ENCODE results near the gene ZBTB46.
"Not testable (repeated sequence)": the region's sequence is repeated elsewhere in the genome, so short reads cannot be mapped to it uniquely, and the experiment has no call there.

The ZBTB46 gene, protein sequence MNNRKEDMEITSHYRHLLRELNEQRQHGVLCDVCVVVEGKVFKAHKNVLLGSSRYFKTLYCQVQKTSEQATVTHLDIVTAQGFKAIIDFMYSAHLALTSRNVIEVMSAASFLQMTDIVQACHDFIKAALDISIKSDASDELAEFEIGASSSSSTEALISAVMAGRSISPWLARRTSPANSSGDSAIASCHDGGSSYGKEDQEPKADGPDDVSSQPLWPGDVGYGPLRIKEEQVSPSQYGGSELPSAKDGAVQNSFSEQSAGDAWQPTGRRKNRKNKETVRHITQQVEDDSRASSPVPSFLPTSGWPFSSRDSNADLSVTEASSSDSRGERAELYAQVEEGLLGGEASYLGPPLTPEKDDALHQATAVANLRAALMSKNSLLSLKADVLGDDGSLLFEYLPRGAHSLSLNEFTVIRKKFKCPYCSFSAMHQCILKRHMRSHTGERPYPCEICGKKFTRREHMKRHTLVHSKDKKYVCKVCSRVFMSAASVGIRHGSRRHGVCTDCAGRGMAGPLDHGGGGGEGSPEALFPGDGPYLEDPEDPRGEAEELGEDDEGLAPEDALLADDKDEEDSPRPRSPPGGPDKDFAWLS

DNA sequence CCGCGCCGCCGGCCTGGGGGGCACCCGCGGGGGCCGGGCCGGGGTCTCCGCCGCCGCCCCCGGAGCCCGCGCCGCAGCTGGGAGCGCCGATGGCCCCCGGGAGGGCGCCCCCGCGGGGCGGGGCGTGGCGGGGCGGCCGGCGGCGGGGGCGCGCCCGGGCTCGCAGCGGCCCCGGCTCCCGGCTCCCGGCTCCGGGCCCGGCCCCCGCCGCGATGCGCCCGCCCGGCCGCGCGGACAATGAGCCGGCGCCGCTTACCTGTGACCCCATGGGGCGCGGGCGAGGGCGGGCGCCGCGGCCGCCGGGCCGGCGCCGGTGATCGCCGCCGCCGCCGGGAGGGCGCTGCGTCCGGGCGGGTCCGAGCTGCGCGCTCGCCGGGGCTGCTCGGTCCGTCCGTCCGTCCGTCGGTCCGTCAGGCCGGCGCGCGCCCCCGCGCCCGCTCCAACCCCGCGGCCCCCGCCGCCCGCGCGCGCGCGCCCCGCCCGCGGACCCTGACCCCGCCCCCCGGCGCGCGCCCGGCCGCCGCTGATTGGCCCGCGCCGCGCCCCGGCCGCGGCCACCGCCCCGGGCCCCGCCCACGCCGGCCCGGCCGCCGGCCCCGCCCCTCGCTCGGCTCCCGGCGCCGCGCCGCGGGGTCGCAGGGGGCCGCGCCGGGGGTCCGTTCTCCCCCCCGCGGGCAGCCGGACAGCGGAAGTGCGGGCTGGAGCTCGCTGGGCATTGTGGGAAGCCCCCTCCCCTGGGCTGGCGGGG is at the start of gene ZBTB46:
TSS of gene ZBTB46 (minus strand) at position 424 of the 748 bp plus-strand sequence. CDS start 40,507 bp downstream, outside the sequence.
- no peak for DNase-seq

DNA sequence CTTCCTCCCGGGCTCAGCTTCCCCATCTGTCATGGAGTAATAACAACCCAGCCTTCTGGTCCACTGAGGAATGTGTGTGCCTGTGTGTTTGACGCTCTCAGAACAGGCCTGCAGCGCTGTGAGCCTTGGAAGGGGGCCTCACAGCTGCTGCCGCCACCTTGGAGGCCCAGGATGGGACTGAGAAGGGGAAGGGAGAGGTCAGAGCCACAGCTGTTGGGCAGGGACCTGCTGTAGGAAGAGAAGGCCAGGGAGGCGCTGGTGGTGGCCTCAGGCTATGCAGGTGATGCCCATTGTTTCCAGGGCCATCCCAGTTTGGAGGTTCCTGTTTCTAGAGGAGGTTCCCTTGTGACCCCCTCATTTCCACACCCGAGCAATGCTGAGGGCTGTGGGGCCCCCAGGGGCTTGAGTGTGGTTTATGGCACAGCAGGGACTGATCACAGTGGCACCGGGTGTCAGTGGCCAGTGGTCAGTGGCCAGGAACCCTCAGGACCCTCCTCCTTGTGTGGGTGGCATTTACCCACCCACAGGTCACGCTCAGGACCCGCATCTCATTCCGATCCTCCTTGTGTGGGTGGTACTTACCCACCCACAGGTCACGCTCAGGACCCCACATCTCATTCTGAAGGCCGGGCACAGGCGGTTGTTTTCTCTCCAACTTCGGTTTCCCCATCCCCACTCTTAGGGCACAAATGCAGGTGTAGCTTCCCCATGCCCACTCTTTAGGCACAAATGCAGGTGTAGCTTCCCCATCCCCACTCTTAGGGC is 48.0 kb upstream of the ZBTB46 start:
- no peak for DNase-seq

DNA sequence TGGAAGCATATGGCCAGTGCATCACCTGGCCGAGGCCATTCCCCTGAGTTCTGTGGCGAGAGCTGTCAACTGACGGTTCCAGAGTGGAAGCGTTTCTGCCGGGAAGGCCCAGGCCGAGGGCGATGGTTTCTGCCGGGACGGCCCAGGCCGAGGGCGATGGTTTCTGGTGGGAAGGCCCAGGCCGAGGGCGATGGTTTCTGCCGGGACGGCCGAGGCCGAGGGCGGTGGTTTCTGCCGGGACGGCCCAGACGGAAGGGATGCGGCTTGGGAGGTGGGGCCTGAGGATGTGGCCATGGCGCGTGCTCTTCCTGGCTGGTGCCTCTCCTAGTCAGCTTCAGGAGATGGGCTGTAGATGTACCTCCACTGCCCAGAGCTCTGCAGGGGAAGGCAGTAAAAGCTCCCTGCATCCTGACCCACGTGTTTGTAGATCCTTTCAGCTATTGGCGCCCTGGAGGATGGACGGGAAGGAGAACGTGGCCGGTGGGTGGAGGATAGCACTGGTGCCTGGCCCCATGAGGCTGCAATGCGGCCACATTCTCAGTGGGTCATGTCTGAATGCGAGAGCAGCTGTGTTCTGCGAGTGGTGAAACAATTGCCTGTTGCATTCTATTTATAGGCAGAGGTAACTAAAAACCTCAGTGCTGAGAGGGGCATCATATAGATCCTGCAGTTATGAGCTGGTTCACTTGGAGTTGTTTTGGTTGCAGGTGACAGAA is 46.8 kb upstream of the ZBTB46 start:
- no peak for DNase-seq

DNA sequence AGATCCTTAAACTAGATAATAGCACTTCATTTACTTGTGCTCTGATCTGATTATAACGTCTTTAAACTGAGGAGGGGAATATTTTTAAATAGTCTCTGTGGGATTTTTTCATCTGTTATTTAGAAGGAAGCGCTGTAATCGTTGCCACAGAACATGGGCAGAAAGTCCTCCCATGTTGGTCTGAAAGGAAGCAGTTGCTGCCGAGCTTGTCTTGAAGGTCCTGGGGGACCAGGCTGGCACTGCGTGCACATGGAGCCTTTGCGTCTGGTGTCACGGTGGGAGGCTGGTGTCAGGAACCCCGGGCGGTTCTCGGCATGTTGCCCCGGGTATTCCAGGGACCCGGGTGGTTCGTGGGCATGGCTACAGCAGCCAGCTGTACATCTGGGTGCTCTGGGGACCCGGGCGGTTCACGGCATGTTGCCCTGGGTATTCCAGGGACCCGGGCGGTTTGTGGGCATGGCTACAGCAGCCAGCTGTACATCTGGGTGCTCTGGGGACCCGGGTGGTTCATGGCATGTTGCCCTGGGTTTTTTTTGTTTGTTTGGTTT is 45.5 kb upstream of the ZBTB46 start:
- no peak for DNase-seq

DNA sequence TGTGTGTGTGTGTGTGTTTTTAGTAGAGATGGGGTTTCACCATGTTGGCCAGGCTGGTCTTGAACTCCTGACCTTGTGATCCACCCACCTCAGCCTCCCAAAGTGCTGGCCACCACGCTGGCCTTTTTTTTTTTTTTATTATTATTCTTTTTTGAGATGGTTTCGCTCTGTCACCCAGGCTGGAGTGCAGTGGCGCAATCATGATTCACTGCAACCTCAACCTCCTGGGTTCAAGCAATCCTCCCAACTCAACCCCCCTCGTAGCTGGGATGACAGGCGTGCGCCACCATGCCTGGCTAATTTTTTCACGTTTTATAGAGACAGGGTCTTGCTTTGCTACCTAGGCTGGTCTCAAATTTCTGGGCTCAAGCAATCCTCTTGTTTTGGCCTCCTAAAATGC is 43.2 kb upstream of the ZBTB46 start:
- DNase-seq: peak in 1 of 2 donors; percentile 6

DNA sequence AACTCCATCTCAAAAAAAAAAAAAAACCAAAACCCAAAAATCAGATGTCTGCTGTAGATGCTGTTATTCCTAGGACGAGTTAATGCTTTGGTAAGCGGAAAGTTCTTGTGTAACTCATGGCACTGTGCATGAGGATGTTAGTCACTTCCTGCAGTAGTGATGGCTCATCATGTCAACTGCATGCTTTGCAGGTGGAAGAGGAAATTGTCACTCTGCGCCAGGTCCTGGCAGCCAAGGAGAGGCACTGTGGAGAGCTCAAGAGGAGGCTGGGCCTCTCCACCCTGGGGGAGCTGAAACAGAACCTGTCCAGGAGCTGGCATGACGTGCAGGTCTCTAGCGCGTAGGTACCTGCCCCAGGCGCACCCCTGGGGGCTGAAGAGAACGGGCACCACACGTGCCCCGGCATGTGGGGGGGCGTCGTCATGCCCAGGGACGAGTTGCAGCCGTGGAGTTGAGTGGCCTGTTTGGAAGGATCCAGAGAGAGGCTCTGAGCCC is 42.5 kb upstream of the ZBTB46 start:
- peak; percentile 12 to 94 for DNase-seq

DNA sequence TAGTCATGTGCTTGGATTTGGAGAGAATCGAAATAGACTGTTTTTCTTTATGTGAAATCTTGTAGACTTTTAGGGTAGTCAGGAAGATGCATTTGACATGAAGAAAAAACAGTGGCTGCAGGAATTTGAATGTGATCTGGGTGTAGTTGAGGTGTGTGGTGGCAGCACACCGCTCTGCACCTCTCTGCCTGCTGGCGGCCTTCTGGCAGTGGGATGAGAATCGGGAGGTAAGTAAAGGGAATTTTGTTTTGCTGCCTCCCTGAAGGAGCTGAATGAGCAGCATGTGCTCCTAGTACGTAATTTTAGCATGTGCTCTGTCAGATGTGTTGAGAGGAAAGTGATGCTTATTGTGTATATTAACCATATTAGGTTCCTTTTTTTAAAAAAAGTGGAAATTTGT is 37.2 kb upstream of the ZBTB46 start:
- no peak for DNase-seq

DNA sequence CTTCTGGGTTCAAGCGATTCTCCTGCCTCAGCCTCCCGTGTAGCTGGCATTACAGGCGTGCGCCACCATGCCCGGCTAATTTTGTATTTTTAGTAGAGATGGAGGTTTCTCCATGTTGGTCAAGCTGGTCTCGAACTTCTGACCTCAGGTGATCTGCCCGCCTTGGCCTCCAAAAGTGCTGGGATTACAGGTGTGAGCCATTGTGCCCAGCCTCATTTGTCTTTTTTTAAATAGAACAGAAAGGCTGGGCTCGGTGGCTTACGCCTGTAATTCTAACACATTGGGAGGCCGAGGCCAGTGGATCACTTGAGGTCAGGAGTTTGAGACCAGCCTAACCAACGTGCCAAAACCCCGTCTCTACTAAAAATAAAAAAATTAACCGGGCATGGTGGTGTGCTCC is 36.0 kb upstream of the ZBTB46 start:
- not testable (repeated sequence) for DNase-seq

DNA sequence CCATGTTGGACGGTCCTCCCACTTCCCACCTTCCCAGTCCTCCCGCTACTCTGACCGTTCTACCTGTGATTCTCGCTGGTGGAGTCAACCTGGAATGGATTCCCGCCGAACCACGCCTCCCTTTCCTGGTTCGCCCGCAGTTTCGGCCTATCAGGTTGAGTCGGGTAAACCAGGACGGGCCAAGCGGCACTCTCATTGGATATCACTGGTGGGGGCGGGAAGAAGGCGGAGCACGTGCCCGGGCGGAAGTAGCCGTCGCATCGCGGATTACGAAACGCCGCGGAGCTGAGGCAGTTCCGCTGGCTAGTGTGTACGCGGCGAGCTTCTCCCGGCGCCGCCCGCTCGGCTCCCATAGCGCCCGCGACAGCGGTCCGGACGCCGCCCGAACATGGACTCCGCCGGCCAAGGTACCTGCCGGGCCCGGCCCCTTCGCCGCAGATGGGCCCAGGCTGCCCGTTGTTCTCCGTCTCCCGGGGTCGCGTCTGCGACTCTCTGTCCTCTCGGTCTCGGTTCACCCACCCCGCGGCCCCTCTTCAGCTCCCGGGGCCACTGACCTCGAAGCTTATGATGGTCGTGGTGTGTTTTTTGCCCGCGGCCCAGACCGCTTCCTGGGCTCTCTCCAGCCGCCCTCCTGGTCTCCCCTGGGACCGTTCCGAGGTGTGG is 34.0 kb upstream of the ZBTB46 start, which contains the start of gene TPD52L2:
TSS of gene TPD52L2 (plus strand) at position 293 of the 663 bp plus-strand sequence. CDS start at position 389, 96 bp downstream.
- peak; percentile 88 to 92 for DNase-seq

DNA sequence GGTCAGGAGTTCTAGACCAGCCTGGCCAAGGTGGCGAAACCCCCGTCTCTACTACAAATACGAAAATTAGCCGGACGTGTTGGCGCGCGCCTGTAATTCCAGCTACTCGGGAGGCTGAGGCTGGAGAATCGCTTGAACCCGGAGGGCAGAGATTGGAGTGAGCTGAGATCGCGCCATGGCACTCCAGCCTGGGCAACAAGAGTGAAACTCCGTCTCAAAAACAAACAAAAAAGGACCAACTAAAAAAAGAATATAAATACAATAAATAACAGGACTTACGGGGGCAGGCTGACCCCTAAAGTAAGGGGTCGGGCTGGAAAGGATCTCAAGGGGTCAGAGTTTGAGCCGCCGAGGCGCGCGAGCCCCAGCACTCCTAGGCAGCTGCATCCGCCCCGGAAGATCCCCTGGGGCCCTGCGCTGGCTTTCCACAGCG is 33.5 kb upstream of the ZBTB46 start:
- DNase-seq: no peak

DNA sequence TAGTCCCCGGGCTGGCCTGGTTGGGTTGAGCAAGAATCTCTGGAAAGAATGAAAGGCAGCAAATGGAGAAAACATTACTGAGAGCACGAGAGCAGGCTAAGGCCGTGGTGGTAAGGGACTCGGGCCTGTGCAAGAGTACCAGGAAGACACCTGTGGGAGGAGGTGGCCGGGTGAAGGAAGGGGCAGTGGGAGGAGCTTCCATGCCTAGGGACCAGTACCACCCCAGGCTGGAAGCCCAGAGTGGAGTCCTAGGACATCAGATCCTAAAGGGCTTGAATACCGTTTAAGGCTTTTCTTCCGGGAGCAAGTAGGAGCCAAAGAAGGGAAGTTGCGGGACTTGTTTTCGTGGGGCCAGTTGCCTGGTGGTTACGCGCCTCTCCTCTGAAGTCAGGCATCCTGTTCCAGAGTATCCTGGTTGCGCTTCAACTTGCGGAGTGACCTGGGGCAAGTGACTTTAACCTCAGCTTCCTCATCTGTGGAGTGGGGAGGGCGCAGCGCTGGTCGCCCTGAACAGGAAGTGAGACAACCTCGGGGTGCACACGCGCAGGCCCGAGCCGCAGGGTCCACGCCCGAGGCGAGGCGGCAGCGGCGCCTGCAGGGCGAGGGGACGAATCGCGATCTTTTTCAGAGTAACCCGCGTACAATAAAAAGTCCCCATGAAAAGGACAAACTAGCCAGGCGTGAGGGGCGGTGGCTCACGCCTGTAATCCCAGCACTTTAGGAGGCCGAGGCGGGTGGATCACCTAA is 32.9 kb upstream of the ZBTB46 start:
- peak; percentile 74 to 88 for DNase-seq

DNA sequence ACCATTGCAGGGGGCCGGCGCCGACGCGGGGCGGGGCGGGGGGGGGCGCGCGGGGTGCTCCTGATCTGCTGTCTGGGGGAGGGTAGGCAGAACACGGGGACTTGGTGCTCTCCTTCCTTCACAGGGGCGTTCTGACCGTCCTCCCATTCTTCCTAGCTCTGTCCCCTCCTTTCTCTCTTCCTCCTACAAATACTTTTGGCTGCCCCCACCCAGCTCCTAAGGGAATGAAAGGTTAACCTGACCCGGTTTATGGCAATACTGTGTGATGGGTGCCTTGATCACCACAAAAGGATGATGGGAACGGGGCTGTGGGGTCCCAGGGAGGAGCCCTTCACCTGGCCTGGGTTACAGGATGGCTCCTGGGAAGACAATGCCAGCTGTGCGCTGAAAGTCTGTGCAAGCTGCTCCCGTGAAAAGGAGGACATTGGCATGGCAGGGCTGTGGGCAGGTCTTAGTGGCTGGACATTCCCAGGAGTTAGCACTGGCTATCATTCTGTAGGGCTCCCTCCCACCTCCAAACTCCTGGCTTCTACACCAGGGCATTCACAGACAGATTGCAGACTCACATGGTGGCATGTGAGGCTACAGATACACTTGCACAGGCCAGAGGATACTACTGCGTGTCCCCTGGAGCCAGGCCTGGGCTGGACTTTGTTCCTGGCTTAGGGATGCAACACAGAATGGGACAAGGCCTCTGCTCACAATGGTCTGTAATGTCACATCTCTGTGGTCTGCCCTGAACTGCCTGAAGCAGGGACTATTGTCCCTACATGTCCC is 32.1 kb upstream of the ZBTB46 start:
- no peak for DNase-seq

DNA sequence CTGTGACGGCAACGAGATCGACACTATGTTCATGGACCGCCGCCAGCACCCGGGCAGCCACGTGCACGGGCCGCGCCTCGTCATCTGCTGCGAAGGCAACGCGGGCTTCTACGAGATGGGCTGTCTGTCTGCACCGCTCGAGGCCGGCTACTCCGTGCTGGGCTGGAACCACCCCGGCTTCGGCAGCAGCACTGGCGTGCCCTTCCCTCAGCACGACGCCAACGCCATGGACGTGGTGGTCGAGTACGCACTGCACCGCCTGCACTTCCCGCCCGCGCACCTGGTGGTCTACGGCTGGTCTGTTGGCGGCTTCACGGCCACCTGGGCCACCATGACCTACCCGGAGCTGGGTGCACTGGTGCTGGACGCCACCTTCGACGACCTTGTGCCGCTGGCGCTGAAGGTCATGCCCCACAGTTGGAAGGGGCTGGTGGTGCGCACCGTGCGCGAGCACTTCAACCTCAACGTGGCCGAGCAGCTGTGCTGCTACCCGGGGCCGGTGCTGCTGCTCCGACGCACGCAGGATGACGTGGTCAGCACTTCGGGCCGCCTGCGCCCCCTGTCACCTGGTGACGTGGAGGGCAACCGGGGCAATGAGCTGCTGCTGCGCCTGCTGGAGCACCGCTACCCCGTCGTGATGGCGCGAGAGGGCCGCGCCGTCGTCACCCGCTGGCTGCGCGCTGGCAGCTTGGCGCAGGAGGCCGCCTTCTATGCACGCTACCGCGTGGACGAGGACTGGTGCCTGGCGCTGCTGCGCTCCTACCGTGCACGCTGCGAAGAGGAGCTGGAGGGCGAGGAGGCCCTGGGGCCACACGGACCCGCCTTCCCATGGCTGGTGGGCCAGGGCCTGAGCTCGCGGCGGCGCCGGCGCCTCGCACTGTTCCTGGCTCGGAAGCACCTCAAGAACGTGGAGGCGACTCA is 31.2 kb upstream of the ZBTB46 start:
- DNase-seq: no peak

DNA sequence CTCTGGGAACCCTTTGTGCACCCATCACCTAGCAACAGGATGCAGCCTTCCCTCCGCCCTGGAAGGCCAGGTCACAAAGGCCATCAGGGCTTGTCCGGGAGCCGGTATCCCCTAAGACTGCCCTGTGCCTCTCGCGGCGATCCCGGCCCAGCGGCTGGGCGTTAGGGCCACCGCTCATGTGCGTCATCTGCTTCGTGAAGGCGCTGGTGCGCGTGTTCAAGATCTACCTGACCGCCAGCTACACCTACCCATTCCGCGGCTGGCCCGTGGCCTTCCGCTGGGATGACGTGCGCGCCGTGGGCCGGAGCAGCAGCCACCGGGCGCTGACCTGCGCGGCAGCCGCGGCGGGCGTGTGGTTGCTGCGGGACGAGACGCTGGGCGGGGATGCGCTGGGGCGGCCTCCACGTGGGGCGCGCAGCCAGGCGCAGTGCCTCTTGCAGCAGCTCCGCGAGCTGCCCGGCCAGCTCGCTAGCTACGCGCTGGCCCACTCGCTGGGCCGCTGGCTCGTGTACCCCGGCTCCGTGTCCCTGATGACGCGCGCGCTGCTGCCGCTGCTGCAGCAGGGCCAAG is 30.4 kb upstream of the ZBTB46 start, which contains the start of gene ABHD16B:
TSS of gene ABHD16B (plus strand) at position 134 of the 570 bp plus-strand sequence. CDS start at position 177, 43 bp downstream.
- no peak for DNase-seq

DNA sequence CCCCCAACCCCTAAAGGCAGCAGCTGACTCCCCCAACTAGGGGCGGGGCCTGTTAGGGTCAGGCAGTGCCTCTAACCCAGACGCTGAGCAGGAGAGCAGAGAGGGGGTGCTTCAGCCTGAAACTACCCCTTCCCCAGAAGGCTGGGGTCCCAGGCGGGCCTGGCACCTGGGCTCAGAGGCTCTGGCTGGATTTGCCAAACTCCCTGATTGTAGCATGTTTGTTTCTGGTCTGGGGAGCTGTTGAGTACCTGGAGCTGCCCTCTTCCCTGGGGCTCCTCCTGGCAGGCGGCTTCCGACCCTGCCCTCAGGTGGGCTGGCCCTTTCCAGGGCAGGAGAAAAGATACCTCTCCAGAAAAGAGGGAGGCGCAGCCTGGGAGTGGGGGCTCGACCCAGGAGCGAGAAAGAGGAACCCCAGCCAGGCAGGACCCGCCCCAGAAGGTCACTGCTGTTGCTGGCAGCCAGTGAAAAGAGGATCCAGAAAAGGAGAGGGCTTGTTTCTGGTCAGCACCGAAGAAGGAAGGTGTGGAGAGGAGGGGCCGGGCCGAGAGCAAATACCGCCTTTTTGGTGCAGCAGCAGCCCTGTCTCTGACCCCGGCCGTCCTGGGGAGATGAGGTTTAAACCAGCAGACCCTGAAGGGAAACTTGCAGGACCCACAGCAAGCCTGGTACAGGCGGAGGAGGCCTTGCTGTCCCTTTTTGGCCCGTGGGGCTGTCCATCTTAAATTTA is 29.4 kb upstream of the ZBTB46 start:
- peak in 1 of 2 donors; percentile 24 for DNase-seq

DNA sequence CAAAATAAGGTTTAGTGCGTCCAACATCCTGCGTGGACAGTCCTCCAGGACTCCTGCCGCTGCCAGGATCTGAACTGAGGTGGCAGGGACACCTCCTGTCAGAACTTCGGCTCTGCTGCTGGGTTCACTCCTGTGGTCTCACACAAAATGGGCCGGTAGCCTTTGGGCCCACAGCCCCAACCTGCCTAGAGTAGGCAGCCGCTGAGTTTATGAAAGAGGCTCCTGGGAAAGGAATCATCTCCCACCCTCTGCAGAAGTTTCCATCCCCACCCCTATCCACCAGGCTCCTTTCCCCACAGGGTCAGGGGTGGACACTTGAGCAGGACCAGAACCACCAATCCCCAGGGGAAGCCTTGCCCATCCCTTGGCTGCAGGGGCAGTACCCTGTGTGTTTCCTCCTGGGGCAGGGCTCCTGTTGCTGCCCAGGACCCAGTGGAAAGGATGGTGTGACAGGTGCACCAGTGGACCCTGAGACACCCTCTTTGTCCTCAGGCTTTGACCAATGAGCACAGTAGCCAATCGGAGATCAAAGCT is 28.2 kb upstream of the ZBTB46 start:
- no peak for DNase-seq
